HG03571 (cell line): ENCODE data around the gene PACRG.
"Not testable (repeated sequence)": the region's sequence is repeated elsewhere in the genome, so short reads cannot be mapped to it uniquely, and the experiment has no call there.

ENCODE experiments used
- ATAC-seq: cut with Tn5 transposase; IDR thresholded peaks from one replicate; pipeline ENCODE4 v1.9.1; 2021; ENCODE audit not compliant: unreplicated experiment

PACRG gene

DNA sequence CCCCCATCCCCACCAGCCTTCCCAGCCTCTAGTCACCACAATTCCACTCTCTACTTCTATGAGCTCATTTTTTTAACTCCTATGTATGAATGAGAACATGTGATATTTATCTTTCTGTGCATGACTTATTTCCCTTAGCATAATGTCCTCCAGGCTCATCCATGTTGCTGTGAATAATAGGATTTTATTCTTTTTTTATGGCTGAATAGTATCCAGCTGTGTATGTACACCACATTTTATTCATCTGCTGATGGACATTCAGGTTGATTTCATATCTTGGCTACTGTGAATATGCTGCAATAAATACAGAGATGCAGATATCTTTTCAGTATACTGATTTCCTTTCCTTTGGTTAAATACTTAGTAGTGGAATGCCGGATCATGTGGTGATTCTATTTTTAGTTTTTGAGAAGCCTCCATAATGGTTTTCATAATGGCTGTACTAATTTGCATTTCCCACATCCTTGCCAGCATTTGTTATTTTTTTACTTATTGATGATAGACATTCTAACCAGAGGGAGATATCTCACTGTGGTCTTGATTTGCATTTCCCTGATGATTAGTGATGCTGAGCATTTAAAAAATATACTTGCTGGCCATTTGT lies 194.9 kb downstream of the PACRG start:
- ATAC-seq = no peak

DNA sequence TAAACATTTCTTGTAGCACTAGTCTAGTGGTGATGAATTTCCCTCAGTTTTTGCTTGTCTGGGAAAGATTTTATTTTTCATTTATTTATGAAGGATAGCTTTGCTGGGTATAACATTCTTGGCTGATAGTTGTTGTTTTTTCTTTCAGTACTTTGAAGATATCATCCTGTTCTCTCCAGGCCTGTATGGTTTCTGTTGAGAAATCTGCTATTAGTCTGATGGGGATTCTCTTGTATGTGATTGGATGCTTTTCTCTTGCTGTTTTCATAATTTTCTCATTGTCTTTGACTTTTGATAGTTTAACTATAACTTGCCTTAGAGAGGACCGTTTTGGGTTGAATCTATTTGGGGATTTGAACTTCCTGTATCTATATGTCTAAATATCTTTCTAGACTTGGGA lies 207.1 kb downstream of the PACRG start:
- ATAC-seq = no peak

GRCh38 chr6:162940426-162940825 lies 212.7 kb downstream of the PACRG start:
- no peak for ATAC-seq

- no peak for ATAC-seq
Measured at GRCh38 chr6:162941128-162941527, 213.4 kb downstream of the PACRG start.

- ATAC-seq = no peak
Measured at GRCh38 chr6:162942866-162943265, 215.1 kb downstream of the PACRG start.

DNA sequence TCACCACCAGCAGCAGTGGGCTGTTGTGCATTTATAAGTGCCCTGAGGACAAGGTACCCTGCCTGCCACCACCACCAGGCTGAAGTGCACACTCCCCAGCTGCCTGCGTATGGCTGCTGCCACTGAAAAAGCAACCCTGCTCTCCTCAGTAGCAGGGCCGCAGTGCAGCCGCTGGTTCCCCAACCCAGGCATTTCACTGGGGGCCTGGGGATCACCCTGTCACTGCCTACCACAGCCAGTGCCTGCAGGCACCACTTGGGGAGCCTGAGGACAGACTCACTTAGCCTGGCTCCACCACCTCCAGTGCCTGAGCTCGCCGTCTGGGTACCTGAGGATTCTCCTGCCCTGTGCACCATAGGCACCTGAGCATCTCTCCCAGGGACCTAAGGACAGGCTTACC lies 215.6 kb downstream of the PACRG start:
- no peak for ATAC-seq

DNA sequence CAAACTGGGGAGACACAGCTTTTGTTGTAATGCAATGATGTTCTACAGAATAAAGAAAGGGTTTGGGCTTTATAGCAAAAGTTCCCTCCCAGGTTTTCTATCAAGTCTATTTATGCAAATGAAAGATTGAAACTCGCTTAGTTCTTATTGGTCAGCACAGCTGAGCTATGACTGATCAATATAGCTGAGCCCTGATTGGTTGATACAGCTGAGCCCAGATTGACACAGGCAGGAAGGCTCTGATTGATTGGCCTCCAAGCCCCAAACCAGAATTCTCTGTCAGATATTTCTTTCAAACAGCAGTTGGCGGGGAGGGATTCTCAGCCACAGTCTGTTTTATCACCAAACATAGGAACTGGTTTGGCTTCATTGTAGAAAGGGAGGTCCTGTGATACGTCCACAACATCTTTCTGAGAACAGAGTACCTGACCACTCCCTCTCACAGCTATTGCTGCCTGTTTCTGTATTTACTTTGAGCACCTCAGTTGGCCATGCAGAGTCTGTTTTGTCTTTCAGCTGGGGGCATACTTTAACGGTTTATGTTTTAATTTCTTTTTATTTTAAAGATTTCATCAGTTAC lies 223.5 kb downstream of the PACRG start:
- no peak for ATAC-seq

DNA sequence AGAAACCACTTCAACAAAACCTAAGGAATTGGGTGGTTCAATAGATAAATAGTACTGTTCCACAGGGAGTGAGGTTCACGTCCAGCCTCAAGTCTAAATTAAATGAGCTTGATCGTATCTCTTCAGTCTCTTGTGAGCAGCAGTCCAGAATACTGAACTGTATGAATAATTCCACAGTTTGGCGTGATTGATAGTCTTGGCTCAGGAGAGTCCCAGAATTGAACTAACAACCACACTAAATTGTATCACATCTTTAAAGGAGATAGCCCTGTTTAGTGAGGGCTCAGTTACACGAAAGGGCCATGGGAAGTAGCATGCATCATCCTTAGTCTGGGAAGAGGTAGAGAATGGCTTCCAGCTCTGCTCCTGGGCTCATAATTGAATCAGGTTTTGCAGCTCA lies 224.6 kb downstream of the PACRG start:
- no peak for ATAC-seq

DNA sequence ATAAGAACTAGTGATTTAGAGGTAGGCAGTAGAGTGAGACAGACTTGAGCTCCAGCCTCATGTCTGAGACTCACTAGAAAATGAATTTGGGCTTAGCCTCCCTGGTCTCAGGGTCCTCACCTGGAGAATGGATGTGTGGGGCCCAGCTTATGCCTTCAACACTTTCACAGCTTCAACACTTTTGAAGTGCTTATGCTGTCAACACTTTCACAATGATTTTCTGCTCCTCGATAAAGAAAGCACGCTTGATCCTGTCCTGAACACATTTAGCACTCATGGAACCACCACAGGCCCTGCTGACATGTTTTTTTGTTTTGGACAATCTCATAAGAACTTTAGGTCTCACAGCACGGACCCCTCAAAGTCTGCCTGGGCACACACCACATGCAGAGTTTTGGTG lies 229.3 kb downstream of the PACRG start:
- ATAC-seq = no peak

DNA sequence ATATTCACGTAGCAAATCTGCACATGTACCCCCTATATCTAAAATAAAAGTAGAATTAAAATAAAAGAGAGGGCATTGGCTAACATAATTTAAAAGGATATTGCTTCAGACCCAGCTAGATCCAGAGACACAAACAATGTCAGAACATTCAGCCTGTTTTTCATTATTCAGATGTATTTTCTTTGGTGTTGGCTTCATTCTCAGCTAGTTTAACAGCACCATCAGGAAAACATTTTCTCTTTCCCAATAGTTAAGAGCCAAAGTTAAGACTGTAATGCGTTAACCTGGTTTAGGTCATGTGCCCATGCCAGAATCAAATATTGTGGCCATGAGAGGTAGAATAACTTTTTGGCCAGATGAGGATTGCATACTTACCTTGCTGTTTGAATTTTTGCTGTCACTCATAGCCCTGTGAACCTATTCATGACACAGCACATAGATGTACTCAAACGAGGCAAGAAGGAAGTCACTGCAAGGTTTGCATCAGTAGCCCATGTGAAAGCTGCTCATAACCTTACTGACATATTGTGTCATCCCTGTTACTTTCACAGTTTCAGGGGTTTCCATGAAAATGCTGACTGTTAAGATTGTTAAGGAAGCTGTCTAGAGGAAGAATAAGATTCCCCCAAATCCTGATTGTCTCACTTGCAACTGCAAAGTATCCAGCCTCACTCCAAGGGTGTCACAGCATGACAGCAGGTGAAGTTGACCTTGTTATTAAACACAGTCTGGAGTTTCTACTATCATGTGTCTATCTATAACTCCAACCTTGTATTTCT lies 233.1 kb downstream of the PACRG start:
- ATAC-seq = no peak

GRCh38 chr6:162962093-162962492 lies 234.3 kb downstream of the PACRG start:
- no peak for ATAC-seq

DNA sequence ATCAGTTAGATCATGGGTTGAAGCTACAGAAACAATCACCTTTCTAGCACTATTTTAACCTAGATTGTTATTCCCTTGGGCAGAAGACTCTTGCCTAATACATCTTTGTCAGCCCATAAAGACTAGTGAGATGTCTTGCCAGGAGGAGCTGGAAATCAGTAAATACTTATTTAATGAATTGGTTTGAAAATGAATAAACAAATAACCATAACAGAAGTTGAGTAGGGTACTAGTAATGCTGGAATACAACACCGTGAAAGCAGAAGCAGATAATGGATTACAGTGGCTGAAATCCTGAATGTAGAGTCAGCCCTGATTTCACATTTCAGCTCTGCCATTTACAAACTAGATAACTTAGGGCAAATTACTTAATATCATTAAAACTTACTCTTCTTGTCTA lies 236.1 kb downstream of the PACRG start:
- ATAC-seq = no peak

DNA sequence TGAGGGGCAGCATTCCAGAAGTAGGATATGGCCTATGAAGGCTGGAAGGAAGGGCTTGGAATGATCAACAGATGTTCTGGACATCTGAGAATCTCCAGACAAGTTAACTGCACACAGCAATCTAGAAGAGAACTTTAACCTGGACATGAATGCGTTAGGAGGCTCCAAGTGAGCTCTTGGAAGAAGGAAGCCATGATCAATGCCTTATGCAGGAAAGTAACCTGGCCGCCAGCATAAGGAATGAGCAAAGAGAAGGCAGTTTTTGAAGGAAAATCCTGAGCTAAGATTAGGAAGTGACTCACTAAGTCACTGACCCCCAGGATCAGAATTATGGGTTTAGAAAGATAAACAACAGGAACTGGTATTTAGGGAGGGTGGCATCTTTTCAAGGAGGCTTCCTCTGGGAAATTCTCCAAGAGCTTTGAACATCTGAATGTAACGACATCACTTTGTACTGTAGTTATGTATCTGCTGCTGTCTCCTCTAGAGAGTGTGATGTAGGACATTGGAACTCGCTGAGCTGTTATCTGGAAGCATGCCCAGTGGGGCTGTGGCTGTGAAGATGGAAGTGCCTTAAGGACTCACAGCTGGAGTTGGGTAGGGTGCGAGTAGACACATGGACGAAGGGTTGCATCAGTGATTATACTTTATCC lies 236.8 kb downstream of the PACRG start:
- no peak for ATAC-seq

GRCh38 chr6:162965366-162965765 lies 237.6 kb downstream of the PACRG start:
- no peak for ATAC-seq

- ATAC-seq = no peak
Measured at GRCh38 chr6:162970246-162970645, 242.5 kb downstream of the PACRG start.

- no peak for ATAC-seq
Measured at GRCh38 chr6:162971356-162971755, 243.6 kb downstream of the PACRG start.

- ATAC-seq = no peak
Measured at GRCh38 chr6:162973151-162973872, 245.5 kb downstream of the PACRG start.

DNA sequence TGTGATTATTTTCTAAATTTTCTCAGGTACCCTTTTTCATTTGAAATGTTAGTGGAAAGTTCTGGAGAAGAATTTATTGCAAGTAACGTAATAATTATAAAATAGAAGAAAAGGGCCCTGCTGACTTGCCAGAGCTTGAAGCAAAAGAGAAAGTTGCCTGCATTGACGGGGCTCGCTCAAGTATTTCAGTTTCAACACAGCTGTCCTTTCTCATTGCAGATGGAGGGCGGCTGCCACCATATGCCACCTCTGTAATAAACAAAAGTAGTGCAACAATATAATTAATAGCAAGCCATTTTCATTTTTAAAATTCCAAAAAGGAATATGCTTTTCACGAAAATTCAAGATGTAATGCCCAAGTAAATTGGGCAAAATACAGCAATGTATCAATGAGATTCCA lies 246.2 kb downstream of the PACRG start:
- ATAC-seq = no peak

GRCh38 chr6:162974685-162975084 lies 246.9 kb downstream of the PACRG start:
- ATAC-seq = no peak

DNA sequence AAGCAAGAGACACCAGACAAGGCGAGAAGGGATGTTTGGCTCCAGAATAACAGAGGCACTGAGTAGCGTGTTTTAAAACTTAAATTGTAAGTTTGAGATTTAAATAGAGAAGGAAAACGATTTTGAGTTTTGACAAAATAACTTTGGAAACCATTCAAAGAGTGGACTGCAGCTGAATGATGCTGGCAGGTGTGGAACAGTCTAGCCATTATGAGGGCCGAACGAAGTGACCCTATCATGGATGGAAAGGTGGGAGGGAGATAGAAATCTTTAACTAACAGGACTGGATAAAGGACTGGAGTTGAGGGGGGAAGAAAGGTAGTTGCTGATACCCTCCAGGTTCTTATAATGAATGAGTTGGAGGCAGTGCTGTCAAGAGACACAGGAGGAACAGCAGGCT lies 248.4 kb downstream of the PACRG start:
- no peak for ATAC-seq

- ATAC-seq = not testable (repeated sequence)
Measured at GRCh38 chr6:162983234-162983633, 255.5 kb downstream of the PACRG start.
